Measurements from ENCODE around the gene CEBPA. TPM values are rescaled to one million over a fixed set of nuclear protein-coding genes. Genes with fewer than 3 reads are reported as not detected.

CEBPA gene
- polyA plus RNA-seq, 1 donor (not counting 4 experiments of a cell fraction or from before 2014, with no cell fraction given), result 3.6 TPM

DNA sequence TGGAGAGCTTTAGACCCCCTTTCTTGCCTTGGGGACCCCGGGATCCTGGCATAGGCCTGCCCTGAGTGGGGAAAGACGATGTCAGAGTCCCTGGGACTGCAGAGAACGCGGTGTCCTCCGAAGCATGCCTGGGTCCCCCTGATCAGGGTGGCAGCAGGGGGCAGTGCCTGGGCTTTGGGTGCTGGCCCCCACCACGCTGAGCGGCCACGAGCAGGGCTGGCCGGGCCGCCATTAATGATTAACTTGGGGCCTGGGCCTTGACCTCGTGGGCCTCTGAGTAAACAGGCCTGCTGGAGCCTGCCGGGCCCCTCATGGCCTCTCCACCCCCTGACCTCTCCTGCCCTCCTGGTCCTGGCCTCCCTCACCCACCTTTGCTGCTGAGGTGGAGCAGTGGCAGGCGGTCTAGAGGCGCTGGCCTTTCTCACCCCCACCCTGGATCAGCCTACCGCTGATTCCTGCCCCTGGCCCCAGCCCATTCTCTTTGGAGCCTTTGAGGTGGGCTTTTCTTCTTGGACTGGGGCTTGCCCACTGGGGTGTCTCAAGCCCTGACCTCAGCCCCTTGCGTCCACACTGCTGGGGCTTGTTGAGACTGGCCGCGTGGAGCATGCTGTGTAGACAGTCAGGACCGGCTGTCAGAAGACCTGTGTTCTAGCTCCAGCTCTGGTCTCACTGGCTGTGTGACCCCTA is 26.3 kb downstream of the CEBPA start:
- H3K79me2 ChIP-seq (ENCODE audit: control insufficient read depth, insufficient read depth, low read length), result no peaks in the 10 kb centered on the region
- H3K9me1 ChIP-seq (ENCODE audit: control insufficient read depth, extremely low read depth, insufficient read depth, low read length), result no peaks in the 10 kb centered on the region
- TF ChIP-seq EZH2 (IDR thresholded peaks at IDR 0.05; ENCODE audit: low read length), result no peak
- TF ChIP-seq, protein P1, sequence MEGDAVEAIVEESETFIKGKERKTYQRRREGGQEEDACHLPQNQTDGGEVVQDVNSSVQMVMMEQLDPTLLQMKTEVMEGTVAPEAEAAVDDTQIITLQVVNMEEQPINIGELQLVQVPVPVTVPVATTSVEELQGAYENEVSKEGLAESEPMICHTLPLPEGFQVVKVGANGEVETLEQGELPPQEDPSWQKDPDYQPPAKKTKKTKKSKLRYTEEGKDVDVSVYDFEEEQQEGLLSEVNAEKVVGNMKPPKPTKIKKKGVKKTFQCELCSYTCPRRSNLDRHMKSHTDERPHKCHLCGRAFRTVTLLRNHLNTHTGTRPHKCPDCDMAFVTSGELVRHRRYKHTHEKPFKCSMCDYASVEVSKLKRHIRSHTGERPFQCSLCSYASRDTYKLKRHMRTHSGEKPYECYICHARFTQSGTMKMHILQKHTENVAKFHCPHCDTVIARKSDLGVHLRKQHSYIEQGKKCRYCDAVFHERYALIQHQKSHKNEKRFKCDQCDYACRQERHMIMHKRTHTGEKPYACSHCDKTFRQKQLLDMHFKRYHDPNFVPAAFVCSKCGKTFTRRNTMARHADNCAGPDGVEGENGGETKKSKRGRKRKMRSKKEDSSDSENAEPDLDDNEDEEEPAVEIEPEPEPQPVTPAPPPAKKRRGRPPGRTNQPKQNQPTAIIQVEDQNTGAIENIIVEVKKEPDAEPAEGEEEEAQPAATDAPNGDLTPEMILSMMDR (optimal IDR thresholded peaks at IDR 0.05 in 1 of 3, IDR thresholded peaks at IDR 0.05 in 1 of 3, conservative IDR thresholded peaks at IDR 0.05 in 1 of 3; ENCODE audit: extremely low read depth in 1 of 3, insufficient read depth in 2 of 3, low read length in 3 of 3), result no peak
- no peak overlapping the region for H2AFZ ChIP-seq (ENCODE audit: control insufficient read depth, low read length)
- H3K9ac ChIP-seq (ENCODE audit: control insufficient read depth, extremely low read depth, insufficient read depth, low read length), result no peak overlapping the region
- FAIRE-seq (no peak), DNase-seq (ENCODE audit: low read depth, low spot score) (no peak)
- H4K20me1 ChIP-seq (ENCODE audit: control insufficient read depth, extremely low read depth, insufficient read depth, low read length), result no peaks in the 10 kb centered on the region
- H3K27me3 ChIP-seq (ENCODE audit: control insufficient read depth, extremely low read depth, insufficient read depth, low read length), result no peaks in the 10 kb centered on the region
- H3K9me3 ChIP-seq (ENCODE audit: control insufficient read depth, low read depth, low read length), result no peaks in the 10 kb centered on the region
- dilution Hi-C loops (cut with MboI; ENCODE audit: extremely low pct_ligation_motif_present, low sequenced_read_pairs), result no loop called here
- H3K36me3 ChIP-seq (ENCODE audit: control insufficient read depth in 2 of 2, extremely low read depth in 1 of 2, insufficient read depth in 2 of 2, low read length in 2 of 2), result no peaks in the 10 kb centered on the region
- peaks cover 18% of the 10 kb centered on the region for H3K4me1 ChIP-seq (ENCODE audit: control insufficient read depth, extremely low read depth, insufficient read depth, low read length)
- H3K4me2 ChIP-seq (ENCODE audit: control insufficient read depth, extremely low read depth, insufficient read depth, low read depth, low read length), result no peak overlapping the region
- H3K27ac ChIP-seq (ENCODE audit: control insufficient read depth, insufficient read depth, low read length), result no peak overlapping the region
- H3K4me3 ChIP-seq (ENCODE audit: control insufficient read depth in 2 of 3, extremely low read depth in 1 of 3, insufficient read depth in 2 of 3, low read depth in 1 of 3, low read length in 3 of 3), result no peak overlapping the region

DNA sequence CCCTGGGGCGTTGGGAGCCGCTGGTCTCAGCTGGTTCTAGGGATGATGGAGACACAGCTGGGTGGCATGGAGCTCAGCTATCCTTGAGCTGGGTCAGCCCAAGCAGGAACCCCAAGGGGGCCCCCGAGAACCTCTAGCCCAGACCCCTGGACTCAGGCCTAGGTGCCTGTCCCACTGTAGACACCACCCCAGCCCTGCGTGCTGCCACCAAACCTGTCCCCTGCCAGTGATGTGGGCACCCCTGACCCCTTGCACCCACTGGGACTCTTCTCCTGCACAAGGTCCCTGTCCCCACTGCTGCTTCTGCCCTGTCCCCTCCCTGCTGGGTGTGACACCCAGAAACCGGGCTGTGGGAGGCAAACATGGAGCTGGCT is 26.8 kb downstream of the CEBPA start:
- FAIRE-seq (no peak), DNase-seq (ENCODE audit: low read depth, low spot score) (no peak)
- dilution Hi-C loops (cut with MboI; ENCODE audit: extremely low pct_ligation_motif_present, low sequenced_read_pairs), result no loop called here

More for the DNA sequence above, 26.8 kb downstream of the CEBPA start:
- no peaks in the 10 kb centered on the region for H3K36me3 ChIP-seq (ENCODE audit: control insufficient read depth in 2 of 2, extremely low read depth in 1 of 2, insufficient read depth in 2 of 2, low read length in 2 of 2)
- H3K9me1 ChIP-seq (ENCODE audit: control insufficient read depth, extremely low read depth, insufficient read depth, low read length), result no peaks in the 10 kb centered on the region
- no peak overlapping the region for H3K4me2 ChIP-seq (ENCODE audit: control insufficient read depth, extremely low read depth, insufficient read depth, low read depth, low read length)
- H3K4me3 ChIP-seq (ENCODE audit: control insufficient read depth in 2 of 3, extremely low read depth in 1 of 3, insufficient read depth in 2 of 3, low read depth in 1 of 3, low read length in 3 of 3), result no peak overlapping the region
- H3K27me3 ChIP-seq (ENCODE audit: control insufficient read depth, extremely low read depth, insufficient read depth, low read length), result no peaks in the 10 kb centered on the region
- no peaks in the 10 kb centered on the region for H3K79me2 ChIP-seq (ENCODE audit: control insufficient read depth, insufficient read depth, low read length)
- H3K9ac ChIP-seq (ENCODE audit: control insufficient read depth, extremely low read depth, insufficient read depth, low read length), result no peak overlapping the region
- no peak overlapping the region for H2AFZ ChIP-seq (ENCODE audit: control insufficient read depth, low read length)
- TF ChIP-seq, protein P1 (optimal IDR thresholded peaks at IDR 0.05 in 1 of 3, IDR thresholded peaks at IDR 0.05 in 1 of 3, conservative IDR thresholded peaks at IDR 0.05 in 1 of 3; ENCODE audit: extremely low read depth in 1 of 3, insufficient read depth in 2 of 3, low read length in 3 of 3), result no peak
- TF ChIP-seq EZH2 (IDR thresholded peaks at IDR 0.05; ENCODE audit: low read length), result no peak
- no peaks in the 10 kb centered on the region for H3K9me3 ChIP-seq (ENCODE audit: control insufficient read depth, low read depth, low read length)
- H3K4me1 ChIP-seq (ENCODE audit: control insufficient read depth, extremely low read depth, insufficient read depth, low read length), result peaks cover 18% of the 10 kb centered on the region
- no peak overlapping the region for H3K27ac ChIP-seq (ENCODE audit: control insufficient read depth, insufficient read depth, low read length)
- H4K20me1 ChIP-seq (ENCODE audit: control insufficient read depth, extremely low read depth, insufficient read depth, low read length), result no peaks in the 10 kb centered on the region
